ENCODE results near the gene MRPS26. TPM values are rescaled to one million over a fixed set of nuclear protein-coding genes. Genes with fewer than 3 reads are reported as not detected.

MRPS26 gene
- total and polyA plus RNA-seq, 2 of the 13 experiments (the other 11 are each of a cell fraction or from before 2014, with no cell fraction given), result 89.8 to 187 TPM

DNA sequence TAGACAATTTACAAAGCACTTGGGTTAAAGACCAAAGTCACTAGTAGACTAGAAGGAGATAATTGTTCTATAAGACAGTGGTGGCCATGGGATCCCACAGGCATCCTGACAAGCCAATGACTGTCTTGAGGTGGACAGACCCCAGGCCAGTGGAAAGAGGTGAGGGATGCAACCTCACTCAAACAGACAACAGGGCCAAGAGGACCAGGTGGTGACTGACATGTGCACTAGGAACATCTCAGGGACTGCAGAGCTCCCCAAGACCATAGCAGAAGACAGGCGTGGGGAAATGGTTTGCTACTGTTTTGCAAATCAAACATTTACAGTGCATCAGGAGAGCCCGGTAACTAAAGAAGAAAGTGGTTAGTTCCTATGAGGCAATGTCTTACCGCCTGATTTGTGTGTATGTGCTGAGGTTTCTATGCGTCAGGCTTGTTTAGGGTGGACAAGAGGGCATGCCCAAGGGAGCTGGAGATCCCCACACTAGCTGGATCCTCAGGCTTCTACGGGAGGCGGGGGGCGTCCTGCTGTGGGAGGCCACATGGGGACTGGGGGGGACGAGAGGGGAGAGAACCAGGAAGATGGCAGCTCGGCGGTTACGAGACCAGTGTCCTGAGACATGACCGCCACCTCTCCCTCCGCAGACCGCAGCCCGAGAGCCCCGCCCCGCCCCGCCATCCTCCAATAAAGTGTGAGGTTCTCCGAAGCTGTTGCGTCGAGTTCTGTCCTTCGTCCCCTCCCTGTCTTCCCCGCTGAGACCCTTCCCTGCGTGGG, 623 bp upstream of the MRPS26 start (continued):
- TF ChIP-seq, protein P1, sequence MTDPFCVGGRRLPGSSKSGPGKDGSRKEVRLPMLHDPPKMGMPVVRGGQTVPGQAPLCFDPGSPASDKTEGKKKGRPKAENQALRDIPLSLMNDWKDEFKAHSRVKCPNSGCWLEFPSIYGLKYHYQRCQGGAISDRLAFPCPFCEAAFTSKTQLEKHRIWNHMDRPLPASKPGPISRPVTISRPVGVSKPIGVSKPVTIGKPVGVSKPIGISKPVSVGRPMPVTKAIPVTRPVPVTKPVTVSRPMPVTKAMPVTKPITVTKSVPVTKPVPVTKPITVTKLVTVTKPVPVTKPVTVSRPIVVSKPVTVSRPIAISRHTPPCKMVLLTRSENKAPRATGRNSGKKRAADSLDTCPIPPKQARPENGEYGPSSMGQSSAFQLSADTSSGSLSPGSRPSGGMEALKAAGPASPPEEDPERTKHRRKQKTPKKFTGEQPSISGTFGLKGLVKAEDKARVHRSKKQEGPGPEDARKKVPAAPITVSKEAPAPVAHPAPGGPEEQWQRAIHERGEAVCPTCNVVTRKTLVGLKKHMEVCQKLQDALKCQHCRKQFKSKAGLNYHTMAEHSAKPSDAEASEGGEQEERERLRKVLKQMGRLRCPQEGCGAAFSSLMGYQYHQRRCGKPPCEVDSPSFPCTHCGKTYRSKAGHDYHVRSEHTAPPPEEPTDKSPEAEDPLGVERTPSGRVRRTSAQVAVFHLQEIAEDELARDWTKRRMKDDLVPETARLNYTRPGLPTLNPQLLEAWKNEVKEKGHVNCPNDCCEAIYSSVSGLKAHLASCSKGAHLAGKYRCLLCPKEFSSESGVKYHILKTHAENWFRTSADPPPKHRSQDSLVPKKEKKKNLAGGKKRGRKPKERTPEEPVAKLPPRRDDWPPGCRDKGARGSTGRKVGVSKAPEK (CRISPR knock-in tag; IDR thresholded peaks at IDR 0.05; ENCODE audit: borderline replicate concordance), result no peak
- TF ChIP-seq, protein P2, sequence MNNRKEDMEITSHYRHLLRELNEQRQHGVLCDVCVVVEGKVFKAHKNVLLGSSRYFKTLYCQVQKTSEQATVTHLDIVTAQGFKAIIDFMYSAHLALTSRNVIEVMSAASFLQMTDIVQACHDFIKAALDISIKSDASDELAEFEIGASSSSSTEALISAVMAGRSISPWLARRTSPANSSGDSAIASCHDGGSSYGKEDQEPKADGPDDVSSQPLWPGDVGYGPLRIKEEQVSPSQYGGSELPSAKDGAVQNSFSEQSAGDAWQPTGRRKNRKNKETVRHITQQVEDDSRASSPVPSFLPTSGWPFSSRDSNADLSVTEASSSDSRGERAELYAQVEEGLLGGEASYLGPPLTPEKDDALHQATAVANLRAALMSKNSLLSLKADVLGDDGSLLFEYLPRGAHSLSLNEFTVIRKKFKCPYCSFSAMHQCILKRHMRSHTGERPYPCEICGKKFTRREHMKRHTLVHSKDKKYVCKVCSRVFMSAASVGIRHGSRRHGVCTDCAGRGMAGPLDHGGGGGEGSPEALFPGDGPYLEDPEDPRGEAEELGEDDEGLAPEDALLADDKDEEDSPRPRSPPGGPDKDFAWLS (CRISPR knock-in tag; IDR thresholded peaks at IDR 0.05; ENCODE audit: borderline replicate concordance), result 0 out of 2 replicates have a peak, but pooled peaks have one; percentile 12
- TF ChIP-seq PITX1 (CRISPR knock-in tag; IDR thresholded peaks at IDR 0.05) (no peak), ISX (CRISPR knock-in tag; conservative IDR thresholded peaks at IDR 0.05) (no peak), IRX3 (CRISPR knock-in tag; IDR thresholded peaks at IDR 0.05; ENCODE audit: borderline replicate concordance, low read depth) (0 out of 2 replicates have a peak, but pooled peaks have one; percentile 59), ZNF792 (CRISPR knock-in tag; IDR thresholded peaks at IDR 0.05) (no peak), ZNF326 (CRISPR knock-in tag; IDR thresholded peaks at IDR 0.05; ENCODE audit: borderline replicate concordance) (no peak; the same call in 1 of the 2 replicates), ZNF441 (CRISPR knock-in tag; IDR thresholded peaks at IDR 0.05; ENCODE audit: borderline replicate concordance) (peak; percentile 83; the same call in 1 of the 2 replicates), NFE2L2 (IDR thresholded peaks at IDR 0.05; ENCODE audit: low read length) (no peak), ZNF367 (CRISPR knock-in tag; IDR thresholded peaks at IDR 0.05; ENCODE audit: borderline replicate concordance) (no peak), PHF20 (CRISPR knock-in tag; IDR thresholded peaks at IDR 0.05) (no peak), ELF4 (CRISPR knock-in tag; IDR thresholded peaks at IDR 0.05; ENCODE audit: borderline replicate concordance) (no peak), ONECUT2 (CRISPR knock-in tag; IDR thresholded peaks at IDR 0.05) (no peak), ZEB1 (IDR thresholded peaks at IDR 0.05; ENCODE audit: insufficient replicate concordance, low read depth) (no peak), ZNF510 (CRISPR knock-in tag; IDR thresholded peaks at IDR 0.05; ENCODE audit: low read depth) (peak; percentile 55; the same call in 1 of the 2 replicates)
- TF ChIP-seq, protein P3, sequence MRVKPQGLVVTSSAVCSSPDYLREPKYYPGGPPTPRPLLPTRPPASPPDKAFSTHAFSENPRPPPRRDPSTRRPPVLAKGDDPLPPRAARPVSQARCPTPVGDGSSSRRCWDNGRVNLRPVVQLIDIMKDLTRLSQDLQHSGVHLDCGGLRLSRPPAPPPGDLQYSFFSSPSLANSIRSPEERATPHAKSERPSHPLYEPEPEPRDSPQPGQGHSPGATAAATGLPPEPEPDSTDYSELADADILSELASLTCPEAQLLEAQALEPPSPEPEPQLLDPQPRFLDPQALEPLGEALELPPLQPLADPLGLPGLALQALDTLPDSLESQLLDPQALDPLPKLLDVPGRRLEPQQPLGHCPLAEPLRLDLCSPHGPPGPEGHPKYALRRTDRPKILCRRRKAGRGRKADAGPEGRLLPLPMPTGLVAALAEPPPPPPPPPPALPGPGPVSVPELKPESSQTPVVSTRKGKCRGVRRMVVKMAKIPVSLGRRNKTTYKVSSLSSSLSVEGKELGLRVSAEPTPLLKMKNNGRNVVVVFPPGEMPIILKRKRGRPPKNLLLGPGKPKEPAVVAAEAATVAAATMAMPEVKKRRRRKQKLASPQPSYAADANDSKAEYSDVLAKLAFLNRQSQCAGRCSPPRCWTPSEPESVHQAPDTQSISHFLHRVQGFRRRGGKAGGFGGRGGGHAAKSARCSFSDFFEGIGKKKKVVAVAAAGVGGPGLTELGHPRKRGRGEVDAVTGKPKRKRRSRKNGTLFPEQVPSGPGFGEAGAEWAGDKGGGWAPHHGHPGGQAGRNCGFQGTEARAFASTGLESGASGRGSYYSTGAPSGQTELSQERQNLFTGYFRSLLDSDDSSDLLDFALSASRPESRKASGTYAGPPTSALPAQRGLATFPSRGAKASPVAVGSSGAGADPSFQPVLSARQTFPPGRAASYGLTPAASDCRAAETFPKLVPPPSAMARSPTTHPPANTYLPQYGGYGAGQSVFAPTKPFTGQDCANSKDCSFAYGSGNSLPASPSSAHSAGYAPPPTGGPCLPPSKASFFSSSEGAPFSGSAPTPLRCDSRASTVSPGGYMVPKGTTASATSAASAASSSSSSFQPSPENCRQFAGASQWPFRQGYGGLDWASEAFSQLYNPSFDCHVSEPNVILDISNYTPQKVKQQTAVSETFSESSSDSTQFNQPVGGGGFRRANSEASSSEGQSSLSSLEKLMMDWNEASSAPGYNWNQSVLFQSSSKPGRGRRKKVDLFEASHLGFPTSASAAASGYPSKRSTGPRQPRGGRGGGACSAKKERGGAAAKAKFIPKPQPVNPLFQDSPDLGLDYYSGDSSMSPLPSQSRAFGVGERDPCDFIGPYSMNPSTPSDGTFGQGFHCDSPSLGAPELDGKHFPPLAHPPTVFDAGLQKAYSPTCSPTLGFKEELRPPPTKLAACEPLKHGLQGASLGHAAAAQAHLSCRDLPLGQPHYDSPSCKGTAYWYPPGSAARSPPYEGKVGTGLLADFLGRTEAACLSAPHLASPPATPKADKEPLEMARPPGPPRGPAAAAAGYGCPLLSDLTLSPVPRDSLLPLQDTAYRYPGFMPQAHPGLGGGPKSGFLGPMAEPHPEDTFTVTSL (CRISPR knock-in tag; IDR thresholded peaks at IDR 0.05; ENCODE audit: borderline replicate concordance), result 0 out of 2 replicates have a peak, but pooled peaks have one; percentile 45
- TF ChIP-seq, protein P4, sequence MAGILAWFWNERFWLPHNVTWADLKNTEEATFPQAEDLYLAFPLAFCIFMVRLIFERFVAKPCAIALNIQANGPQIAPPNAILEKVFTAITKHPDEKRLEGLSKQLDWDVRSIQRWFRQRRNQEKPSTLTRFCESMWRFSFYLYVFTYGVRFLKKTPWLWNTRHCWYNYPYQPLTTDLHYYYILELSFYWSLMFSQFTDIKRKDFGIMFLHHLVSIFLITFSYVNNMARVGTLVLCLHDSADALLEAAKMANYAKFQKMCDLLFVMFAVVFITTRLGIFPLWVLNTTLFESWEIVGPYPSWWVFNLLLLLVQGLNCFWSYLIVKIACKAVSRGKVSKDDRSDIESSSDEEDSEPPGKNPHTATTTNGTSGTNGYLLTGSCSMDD (CRISPR knock-in tag; IDR thresholded peaks at IDR 0.05), result no peak
